Stimulated activated CD4-positive, alpha-beta T cell treated with anti-CD3 and anti-CD28 coated beads, Interleukin-15, amount 100 ng/mL, for 48 hours (primary cell): Measurements from ENCODE around the gene EME1.
"Not testable (repeated sequence)": the region's sequence is repeated elsewhere in the genome, so short reads cannot be mapped to it uniquely, and the experiment has no call there.

Experiments used
- DNase-seq, 2 donors: peaks; one replicate each; pipeline ENCODE4 v3.0.0-alpha.2; 2020; ENCODE audit warnings: low read depth in 2 of 2

EME1 gene

DNA sequence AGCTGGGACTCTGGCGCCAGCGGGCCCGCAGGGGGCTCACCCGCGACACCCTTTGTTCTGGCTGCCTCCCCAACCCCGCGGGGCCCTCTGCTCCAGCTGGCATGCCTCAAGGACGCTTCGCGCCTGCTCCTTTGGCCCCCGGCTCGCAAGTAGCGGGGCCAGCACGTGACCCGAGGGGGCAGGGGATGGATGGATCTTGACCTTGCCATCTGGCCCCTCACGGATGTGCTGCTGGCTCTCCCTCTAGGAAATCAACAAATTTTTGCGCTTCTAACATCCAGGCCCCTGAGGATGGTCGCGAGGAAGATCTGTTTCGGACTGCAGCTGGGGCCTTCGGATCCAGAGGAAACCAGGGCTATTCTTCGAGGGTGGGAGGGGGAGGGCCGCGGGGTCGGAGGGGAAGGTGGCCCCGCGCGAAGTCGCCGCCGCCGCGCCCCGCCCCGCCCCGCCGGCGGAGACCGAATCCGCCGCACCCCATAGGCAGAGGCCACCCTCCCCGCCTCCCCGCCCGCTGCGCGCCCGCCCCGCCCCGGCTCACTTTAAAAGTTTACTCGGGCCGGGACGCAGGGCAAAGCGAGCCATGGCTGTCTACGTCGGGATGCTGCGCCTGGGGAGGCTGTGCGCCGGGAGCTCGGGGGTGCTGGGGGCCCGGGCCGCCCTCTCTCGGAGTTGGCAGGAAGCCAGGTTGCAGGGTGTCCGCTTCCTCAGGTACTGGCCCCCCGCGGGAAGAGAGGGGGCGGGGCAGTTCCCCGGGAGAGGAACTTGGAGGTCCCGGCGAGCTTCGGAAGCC lies 52.8 kb downstream of the EME1 start, which contains the start of gene ACSF2:
Gene ACSF2 (plus strand): TSS at position 537 of the 790 bp plus-strand sequence. CDS start 44 bp downstream, at position 581.
- peak; percentile 38 to 66 for DNase-seq

DNA sequence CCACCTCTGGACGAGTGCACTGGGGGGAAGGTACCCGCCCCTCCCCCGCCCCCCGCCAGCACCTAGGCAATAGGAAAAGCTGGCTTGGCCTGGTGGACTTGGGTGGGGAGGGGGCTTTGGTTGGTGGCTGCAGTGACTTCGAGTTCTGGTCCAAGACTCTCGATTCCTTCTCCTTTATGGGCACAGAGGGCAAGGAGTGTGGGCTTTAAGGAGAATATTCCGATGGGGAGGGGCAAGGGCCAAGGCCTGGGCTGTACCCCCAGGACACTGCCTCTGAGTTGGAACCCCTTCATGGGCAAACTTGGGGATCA lies 53.4 kb downstream of the EME1 start:
- DNase-seq: no peak

DNA sequence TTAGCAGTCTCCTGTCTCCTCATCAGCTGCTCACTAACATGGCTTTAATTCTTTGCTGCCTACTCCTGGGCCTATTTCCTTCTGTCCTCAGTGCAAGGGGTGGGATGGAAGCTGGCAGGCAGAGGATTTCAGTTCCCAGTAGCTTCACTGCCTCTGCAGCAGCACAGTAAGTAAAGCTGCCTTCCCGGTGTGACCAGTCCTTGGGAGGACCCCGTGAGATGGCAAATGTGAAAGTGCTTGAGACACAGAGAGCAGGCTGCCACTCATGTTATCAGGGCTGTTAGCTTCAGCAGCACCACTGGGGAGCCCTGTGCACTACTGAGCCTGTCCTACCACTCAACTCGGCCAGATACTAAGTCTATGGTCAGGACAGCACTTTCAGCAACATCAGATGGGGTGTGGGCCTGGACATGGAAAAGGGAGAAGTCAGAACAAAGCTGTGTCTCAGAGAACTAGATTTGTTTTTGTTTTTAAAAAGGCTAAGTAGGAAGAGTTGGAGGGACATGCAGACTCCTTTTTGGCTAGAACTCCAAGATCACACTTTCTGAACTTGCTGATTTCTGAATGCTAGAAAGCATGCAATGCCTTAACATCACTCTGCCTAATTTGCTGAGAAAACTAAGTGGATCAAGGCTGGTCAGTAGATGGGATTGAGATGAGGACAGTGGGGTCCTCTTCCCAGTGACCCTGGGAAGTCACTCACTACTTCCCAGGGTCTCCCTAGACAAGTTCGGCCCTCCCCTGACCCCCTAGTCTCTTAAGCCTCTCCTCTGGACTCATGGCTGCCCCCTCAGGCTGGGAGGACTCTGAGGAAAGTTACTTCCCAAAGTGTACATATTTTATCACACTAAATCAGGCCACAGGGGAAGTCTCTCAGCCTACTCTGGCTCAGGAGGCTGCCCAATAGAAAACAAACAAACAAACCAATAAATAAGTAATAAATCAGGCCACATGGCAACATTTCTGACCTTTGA lies 54.1 kb downstream of the EME1 start:
- DNase-seq: no peak

DNA sequence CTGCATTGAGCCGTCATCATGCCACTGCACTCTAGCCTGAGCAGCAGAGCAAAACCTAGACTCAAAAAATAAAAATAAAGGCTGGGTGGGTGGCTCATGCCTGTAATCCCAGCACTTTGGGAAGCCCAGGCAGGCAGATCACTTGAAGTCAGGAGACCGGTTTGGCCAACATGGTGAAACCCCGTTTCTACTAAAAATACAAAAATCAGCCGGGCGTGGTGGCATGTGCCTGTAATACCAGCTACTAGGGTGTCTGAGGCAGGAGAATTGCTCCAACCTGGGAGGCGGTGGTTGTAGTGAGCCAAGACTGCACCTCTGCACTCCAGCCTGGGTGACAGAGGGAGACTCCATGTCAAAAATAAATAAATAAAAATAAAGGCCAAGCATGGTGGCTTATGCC lies 55.1 kb downstream of the EME1 start:
- DNase-seq: not testable (repeated sequence)

DNA sequence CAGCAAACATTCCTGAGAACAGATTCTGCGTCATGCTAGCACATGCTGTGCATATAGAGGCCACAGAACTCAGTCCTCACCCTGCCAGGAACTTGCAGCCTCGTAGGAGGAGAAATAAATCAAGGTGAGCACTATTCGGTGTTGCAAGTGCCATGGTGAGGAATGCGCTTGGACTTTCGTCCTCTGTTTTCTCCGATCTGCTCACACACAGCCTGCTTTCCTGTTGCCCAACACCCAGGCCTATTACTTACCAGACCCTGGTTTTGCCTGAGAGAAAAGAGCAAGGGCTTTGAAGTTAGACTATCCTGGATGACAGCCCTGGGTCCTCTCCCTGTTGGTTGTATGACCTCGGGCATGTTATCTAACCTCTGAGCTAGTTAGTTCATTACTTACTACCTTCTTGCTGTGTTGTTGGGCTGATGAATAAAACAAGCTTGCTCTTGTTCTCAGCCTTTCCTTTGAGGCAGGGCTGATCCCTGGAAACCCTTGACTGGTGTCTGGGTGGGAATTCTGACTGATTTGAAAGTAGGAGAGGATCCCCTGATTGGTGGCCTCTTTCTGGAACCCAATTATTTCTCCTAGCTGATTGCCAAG lies 55.9 kb downstream of the EME1 start:
- DNase-seq: no peak

DNA sequence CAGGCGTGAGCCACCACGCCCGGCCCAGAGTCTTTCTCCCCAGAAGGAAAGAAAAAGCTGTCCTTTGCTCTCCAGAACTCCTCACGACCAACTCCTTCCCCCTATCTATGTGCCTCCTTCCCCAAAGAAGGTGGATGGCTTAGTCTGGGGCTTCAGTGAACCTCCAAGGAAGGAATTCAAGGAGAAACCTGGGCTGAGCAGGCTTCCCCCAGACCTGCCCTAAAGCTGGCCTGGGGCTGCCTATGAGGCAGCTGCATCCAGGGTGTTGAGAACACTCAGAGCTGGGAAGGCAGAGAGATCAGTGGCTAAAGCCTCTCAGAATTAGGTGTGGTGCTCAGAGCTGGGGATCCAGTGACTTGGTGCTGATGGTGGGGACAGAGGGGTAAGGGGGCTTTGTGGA lies 56.8 kb downstream of the EME1 start:
- no peak for DNase-seq
